HG03060 (cell line): ENCODE data around the gene MACROD2.
"Not testable (repeated sequence)": the region's sequence is repeated elsewhere in the genome, so short reads cannot be mapped to it uniquely, and the experiment has no call there.

Source experiments
- ATAC-seq: cut with Tn5 transposase; IDR thresholded peaks from one replicate; pipeline ENCODE4 v1.9.1; 2021; ENCODE audit warnings: low read depth, moderate number of reproducible peaks; ENCODE audit not compliant: unreplicated experiment

The MACROD2 gene

GRCh38 chr20:13995086-13995665 is at the start of gene MACROD2:
Gene MACROD2 (plus strand): TSS chr20:13995516.
- ATAC-seq, result no peak

- no peak for ATAC-seq
These were observed 47.6 kb upstream of the MACROD2 start for GRCh38 chr20:13947719-13948118.

DNA sequence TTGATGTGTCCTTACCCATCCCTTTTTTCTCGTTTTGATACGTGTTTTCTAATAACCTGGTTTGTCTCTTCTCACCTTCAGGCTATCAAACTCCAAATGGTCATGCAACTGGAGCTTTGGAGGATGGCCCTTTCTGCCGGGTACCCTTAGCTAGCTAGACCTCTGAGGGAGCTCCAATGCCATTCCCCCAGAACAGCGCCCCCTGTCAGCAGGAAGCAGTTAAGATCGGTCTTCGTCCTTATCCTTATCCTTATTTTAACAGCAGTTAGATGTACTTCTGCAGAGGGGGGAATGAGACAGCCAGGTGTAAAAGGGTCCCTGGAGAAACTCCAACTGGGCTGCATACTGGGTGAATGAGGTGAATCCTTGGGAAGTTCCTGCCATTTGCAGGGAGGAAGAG is 42.1 kb upstream of the MACROD2 start:
- no peak for ATAC-seq

DNA sequence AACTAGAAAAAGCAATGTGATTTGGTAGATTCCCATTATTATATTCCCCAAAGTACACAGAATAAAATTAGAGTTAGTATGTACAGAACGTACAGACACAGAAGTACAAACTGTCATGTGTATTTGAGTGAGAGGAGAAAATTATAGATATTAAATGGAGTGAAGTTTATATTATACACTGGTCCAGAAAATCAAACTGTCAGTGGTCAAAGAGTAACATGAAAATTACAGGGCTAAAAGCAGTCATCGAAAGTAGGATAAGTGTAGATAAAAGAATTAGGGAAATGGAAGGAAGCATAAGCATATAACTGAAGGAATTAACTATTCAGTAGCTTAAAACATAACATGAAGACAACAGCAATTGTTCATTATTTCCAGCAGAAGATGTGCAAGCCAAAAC is 35.2 kb upstream of the MACROD2 start:
- no peak for ATAC-seq

GRCh38 chr20:13960525-13960924 is 34.8 kb upstream of the MACROD2 start:
- no peak for ATAC-seq

GRCh38 chr20:13984211-13984610 is 11.1 kb upstream of the MACROD2 start:
- ATAC-seq, result no peak

DNA sequence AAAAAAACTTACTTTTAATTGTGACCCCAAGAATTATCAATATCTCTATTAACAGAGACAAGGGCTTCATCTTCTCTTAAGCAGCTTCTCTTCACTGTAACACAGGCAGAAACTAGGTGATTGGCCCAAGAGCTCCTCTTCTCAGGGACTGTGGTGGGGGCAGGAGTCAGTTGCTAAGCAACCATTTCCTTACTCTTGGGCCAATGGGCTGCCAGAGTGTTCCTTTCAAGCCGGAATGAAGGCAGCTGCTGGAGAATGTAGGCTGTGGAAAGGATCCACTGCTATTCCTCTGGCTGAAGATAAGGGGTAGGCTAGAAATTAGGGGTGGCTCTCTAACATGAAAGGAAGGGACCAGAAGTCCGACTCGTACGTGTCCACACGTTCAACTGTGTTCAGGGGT is 4.9 kb upstream of the MACROD2 start, which contains the start of gene SEL1L2:
SEL1L2 (minus strand) TSS at position 150 of the 400 bp plus-strand sequence; CDS start at position 70, 80 bp downstream.
- ATAC-seq, result no peak

DNA sequence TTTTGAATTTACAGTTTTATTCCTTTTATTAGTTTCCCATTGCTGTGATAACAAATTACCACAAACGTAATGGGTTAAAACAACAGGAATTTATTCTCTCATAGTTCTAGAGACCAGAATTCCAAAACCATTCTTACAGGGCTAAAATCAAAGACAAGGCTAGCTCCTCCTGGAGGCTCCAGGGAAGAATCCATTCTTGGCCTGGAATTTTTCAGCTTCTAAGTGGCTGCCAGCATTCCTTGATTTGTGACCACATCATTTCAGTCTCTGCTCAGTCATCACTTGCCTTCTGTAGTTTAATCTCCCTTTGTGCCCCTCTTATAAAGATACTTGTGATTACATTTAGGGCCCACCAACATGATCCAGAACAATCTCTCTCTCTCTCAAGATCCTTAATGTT is 4.0 kb upstream of the MACROD2 start:
- no peak for ATAC-seq

DNA sequence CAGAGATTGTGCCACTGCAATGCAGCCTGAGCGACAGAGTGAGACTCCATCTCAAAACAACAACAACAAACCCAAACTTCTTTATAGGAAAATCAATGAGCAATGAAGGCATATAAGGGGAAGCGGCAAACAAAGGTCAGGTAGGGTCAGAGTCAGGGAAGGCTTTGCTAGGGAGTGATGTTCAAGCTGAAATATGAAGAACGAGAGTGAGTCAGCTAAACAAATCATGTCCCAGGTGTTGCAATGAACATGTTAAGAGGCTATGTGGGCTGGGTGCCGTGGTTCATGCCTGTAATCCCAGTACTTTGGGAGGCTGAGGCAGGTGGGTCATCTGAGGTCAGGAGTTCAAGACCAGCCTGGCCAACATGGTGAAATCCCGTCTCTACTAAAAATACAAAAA is 3.4 kb upstream of the MACROD2 start:
- not testable (repeated sequence) for ATAC-seq

- no peak for ATAC-seq
These were observed 525 bp downstream of the MACROD2 start for GRCh38 chr20:13995841-13996240.

- ATAC-seq, result no peak
These were observed 949 bp downstream of the MACROD2 start for GRCh38 chr20:13996265-13996664.

GRCh38 chr20:14000917-14001316 is 5.6 kb downstream of the MACROD2 start:
- ATAC-seq, result no peak

DNA sequence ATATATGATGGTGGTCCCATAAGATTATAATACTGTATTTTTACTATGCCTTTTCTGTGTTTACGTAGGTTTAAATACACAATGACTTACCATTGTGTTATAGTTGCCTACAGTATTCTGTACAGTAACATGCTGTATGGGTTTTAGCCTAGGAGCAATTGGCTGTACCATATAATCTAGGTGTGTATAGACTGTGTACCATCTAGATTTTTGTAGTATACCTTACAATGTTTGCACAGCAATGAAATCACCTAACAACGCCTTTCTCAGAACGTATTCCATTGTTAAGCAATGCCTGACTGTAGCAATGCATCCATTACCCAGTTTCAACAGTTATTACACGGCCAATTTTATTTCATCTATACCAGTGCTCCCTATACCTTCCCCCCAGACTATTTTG is 10.7 kb downstream of the MACROD2 start:
- no peak for ATAC-seq

DNA sequence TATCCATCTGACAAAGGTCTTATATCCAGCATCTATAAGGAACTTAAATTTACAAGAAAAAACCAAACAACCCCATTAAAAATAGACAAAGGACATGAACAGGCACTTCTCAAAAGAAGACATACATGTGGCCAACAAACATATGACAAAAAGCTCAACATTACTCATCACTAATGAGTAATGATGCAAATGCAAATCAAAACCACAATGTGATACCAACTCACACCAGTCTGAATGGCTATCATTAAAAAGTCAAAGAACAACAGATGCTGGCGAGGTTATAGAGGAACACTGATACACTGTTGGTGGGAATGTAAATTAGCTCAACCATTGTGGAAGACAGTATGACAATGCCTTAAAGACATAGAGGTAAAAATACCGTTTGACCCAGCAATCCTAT is 13.9 kb downstream of the MACROD2 start:
- no peak for ATAC-seq

- no peak for ATAC-seq
These were observed 17.4 kb downstream of the MACROD2 start for GRCh38 chr20:14012671-14013070.

- no peak for ATAC-seq
These were observed 35.7 kb downstream of the MACROD2 start for GRCh38 chr20:14030991-14031390.

DNA sequence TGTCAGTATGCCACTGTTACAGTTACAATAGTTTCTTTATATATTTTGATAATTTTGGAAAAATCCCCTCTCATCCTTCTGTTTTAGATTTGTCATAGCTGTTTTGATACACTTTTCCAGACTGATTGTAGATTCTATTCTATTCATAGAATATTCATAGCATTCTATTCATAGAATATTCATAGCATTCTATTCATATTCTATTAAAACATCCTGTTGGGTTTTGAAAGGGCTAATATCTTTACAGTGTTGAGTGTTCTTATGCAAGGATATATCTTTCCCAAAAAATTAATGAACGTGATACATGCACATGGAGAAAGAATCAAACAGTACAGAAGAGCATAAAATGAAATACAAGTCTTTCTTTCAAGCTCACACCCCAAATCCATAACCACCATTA is 38.0 kb downstream of the MACROD2 start:
- ATAC-seq, result no peak

GRCh38 chr20:14036567-14036966 is 41.3 kb downstream of the MACROD2 start:
- ATAC-seq, result no peak

DNA sequence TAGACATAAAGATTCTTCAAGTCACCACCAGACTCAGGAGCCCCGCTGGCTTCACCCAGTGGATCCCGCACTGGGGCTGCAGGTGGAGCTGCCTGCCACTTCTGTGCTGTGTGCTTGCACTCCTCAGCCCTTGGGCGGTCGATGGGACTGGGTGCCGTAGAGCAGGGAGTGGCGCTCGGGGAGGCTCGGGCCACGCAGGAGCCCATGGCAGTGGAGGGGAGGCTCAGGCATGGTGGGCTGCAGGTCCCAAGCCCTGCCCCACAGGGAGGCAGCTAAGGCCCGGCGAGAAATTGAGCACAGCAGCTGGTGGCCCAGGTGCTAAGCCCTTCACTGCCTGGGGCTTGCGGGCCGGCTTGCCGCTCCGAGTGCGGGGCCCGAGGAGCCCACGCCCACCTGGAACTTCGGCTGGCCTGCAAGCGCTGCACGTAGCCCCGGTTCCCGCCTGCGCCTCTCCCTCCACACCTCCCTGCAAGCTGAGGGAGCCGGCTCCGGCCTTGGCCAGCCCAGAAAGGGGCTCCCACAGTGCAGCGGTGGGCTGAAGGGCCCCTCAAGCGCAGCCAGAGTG is 49.5 kb downstream of the MACROD2 start:
- not testable (repeated sequence) for ATAC-seq

DNA sequence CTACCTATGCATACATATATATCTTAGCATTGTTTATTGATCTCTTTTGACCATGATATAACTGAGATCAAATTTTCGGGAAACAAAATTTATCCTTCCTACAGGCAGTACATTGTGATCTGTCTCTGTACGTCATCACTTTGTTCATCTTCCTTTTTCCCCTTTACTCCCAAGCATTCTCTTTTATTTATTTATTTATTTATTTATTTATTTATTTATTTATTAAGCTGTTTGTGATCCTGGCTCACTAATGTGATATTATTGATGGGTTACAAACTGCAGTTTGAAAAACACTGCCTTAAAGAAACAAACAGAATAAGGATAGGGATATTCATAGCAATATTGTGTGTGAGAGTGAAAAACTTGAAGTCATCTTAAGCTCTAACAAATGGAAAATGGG is 51.2 kb downstream of the MACROD2 start:
- no peak for ATAC-seq

- ATAC-seq, result no peak
These were observed 53.8 kb downstream of the MACROD2 start for GRCh38 chr20:14049111-14049510.

DNA sequence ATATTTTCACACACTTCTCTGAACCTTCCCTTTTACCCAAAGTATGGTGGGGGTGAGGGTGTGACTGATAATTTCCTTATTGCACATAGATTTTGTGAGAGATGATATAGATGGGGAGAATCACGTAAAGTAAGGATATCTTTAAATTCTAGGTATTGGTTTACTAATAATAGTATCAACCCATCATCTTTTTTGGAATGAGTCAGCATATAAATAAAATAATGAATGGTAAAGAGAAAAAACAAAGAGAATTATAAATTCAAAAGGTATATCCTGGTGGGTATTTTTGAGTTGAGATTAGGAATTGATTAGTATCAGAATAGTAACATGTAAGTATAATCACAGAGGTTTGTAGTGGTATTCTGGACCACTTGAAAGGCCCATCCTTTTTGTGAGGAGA is 56.1 kb downstream of the MACROD2 start:
- ATAC-seq, result no peak
